CD4-positive, alpha-beta T cell treated with Interleukin-21 for 1 hour (primary cell): ENCODE results near the gene MKRN3.

Source experiments
- DNase-seq: peaks from one replicate; pipeline ENCODE4 v3.0.0-alpha.2; 2020

Gene MKRN3

GRCh38 chr15:23565395-23566070, at the start of gene MKRN3:
Gene MKRN3, plus strand, starts transcription at chr15:23565674. Its CDS starts 109 bp downstream, at chr15:23565783.
- DNase-seq: peak; percentile 39

DNA sequence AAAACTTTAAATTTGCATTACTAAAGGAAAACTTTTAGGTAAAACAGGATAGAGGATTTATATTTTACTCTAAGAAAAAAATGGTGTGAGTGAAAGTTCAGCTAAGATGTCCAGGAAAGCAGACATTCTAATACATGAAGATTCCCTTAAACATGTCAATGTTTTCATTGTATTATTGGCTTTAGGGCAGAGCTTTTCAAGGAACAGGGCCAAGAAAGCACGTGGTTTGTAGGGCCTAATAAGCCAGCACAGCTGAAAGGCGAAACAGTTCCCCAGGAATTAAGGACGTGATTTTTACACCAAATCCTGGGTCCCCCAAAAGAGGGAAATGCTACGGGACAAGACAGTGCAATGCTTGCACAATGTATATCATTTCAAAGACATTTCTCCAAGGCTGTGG, 48.6 kb upstream of the MKRN3 start:
- DNase-seq: no peak

DNA sequence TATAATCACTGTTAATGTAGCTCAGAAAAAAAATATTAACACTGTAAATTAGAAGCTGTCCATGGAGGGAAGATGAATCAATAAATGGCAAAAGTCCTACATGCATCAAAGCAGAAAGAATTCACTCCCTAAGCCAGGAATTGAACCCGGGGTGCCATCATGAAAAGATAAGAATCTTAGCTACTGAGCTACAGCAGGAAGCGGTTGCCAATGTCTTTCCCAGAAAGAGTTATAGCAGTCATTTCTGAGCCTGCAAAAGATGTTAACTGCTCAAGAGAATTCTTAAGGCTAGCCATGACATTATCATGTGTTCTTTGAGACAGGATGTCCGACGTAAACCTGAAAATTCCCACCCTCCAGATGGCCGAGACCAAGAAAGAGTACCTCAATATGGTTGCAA, 47.4 kb upstream of the MKRN3 start:
- DNase-seq: no peak

DNA sequence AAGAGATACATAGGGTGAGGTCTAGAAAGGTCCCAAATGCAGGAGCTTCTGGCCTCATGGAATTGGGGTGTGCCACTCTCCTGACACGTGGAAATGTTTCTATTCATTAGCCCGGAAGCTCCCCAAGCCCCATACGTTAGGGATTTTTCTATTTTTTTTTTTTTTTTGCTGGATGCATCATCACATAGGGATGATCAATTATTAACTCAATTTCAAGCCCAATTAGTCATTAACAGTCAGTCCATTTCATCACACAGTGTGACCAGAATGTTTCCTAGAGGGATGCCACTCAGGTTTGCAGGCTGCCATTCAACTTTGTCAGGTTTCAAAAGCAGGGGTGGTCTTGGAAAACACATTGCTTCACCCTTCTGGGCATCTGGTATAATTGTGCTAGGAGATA, 40.7 kb upstream of the MKRN3 start:
- DNase-seq: no peak

- DNase-seq: no peak
These were observed 35.6 kb upstream of the MKRN3 start for GRCh38 chr15:23529891-23530290.

DNA sequence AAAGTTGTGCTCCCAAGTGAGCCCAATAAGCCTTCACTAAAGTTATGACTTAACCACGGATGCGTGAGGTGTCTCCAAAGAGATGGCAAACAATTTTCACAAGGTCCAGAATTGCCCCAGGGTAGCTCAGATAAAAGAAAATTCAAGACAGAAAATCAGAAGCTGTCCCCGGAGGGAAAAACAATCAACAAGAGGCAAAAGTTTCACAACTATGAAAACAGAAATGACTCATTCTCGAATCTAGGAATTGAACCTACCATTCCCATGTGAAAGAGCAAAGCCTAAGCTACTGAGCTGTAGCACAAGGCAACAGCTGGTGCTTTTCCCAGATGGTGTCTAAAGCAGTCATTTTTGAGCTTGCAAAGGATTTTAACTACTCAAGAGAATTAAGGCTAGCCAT, 33.5 kb upstream of the MKRN3 start:
- no peak for DNase-seq

DNA sequence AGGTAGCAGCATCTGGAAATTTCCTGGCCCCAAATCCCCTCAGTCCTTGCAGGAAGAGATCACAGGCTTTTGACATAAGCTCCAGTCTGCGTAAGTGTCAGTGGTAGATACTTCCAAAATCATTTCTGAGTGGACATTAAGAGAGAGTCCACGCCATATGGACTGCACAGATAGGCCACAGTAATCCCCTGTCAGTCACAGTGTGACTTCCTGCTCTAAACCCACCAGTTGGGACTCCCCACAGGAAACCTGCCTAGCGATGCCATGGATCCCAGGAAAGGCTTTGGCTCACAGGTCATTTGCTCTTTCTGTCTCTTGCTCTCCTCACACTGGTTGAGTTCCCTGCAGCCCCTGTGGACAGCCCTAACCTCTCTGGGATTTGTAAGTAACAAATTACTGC, 28.8 kb upstream of the MKRN3 start:
- DNase-seq: no peak

GRCh38 chr15:23538648-23539047, 26.8 kb upstream of the MKRN3 start:
- no peak for DNase-seq

- DNase-seq: no peak
These were observed 25.6 kb upstream of the MKRN3 start for GRCh38 chr15:23539892-23540291.

DNA sequence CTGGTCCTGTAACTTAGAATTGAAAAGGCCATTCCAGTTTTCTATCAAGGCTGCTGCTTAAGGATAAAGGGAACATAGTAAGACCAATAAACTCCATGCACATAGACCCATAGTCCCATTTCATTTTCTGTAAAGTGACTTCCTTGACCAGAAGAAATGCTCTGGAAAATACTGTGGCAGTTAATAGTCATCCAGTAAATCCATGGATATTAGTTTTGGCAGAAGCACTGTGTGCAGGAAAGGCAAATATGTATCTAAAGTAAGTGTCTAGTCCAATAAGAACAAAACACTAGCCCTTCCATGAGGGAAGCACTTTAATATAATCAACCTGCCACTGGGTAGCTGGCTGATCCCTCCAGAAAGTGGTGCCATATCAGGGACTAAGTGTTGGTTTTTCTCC, 19.3 kb upstream of the MKRN3 start:
- no peak for DNase-seq

DNA sequence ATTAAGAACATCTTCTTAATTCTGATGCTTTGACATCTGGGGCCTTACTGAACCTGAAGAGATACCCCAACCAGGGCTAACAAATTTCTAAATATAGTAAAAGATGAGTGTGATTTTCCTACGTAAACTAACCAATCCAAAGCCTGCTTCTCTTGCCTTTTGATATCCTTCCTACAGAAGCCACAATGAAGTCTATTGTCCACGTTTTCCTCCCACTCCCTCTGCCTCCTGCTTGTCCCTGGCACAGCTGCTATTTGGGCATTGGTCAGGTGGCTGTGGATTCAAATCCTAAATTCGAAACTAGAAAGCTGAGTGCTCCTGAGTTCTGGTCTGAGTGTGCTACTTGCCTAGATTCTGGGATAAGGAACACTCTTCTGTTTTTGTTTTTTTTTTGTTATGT, 17.4 kb upstream of the MKRN3 start:
- no peak for DNase-seq

DNA sequence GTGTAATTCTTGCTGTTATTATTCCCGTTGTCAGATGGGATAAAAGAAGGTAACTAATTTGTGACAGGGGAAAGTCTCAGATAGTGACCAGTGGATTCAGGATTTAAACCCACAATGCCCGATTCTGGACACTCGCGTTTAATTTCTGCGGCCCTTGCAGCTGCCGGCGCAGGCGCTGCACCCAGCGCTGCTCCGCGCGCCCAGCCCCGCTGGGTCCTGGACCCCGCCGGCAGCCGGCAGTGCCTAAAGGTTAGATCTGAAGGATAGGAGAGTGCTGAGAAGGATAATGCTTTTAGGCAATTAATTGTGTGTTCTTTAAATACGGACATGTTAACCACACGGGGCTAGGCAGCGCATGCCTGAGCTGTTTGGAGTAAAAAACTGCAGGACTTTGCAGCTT, 3.6 kb upstream of the MKRN3 start:
- no peak for DNase-seq

- no peak for DNase-seq
These were observed 566 bp upstream of the MKRN3 start for GRCh38 chr15:23564821-23565394.

DNA sequence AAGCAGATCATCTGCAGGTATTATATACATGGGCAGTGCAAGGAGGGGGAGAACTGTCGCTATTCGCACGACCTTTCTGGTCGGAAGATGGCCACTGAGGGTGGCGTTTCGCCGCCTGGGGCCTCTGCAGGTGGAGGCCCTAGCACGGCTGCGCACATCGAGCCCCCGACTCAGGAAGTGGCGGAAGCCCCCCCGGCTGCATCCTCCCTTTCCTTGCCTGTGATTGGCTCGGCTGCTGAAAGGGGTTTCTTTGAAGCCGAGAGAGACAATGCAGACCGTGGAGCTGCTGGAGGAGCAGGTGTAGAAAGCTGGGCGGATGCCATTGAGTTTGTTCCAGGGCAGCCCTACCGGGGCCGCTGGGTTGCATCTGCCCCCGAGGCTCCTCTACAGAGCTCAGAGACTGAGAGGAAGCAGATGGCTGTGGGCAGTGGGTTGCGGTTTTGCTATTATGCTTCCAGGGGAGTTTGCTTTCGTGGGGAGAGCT, 639 bp downstream of the MKRN3 start:
- DNase-seq: peak; percentile 36

- DNase-seq: no peak
These were observed 1.2 kb downstream of the MKRN3 start for GRCh38 chr15:23566651-23567050.

- no peak for DNase-seq
These were observed 2.4 kb downstream of the MKRN3 start for GRCh38 chr15:23567921-23568320.

DNA sequence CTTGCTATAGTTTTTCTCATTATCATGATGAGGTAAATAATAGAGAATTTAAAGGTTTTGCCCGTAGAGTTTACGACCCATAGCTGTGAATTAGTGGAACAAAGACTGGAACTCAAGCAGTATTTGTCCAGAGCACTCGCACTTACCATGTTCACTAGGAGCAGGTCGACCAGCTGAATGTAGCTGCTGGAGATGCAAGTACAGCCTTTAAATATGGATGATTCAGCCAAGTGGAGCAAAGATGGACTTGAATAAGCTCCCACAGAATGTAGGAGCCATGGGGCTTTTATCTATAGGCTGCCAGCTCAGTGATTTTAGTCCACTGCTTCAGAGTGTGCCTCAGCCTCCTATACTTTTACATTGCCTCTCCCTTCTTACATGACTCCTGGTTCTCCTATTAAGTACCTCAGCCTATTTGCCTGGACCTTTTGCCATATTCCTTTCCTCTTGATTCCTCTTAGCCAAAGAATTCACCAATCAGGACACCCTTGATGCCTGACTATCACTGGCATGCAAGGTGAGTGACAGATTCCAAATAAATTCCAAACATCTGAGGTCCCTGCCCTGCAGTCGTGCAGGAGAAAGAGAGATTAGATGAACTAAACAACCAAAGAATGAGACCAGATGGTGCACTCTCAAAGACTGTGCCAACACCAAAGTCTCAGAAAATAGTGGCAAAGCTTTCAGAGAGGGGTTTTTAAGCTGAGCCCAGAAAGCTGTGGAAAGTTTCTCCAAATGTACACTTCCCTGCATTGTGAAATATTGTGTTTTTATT, 3.9 kb downstream of the MKRN3 start:
- DNase-seq: no peak

- no peak for DNase-seq
These were observed 5.0 kb downstream of the MKRN3 start for GRCh38 chr15:23570486-23570885.

DNA sequence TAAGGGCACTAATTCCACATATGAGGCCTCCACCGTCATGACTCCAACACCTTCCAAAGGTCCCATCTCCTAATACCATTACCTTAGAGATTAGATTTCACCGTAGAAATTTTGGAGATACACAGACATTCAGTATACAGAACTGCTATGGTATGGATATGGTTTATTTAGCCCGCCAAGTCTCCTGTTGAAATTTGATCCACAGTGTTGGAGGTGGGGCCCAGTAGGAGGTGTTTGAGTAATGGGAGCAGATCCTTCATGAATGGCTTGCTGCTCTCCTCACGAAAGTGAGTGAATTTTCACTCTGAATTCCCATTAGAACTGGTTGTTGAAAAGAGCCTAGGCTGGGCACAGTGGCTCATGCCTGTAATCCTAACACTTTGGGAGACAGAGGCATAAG, 7.4 kb downstream of the MKRN3 start:
- no peak for DNase-seq

DNA sequence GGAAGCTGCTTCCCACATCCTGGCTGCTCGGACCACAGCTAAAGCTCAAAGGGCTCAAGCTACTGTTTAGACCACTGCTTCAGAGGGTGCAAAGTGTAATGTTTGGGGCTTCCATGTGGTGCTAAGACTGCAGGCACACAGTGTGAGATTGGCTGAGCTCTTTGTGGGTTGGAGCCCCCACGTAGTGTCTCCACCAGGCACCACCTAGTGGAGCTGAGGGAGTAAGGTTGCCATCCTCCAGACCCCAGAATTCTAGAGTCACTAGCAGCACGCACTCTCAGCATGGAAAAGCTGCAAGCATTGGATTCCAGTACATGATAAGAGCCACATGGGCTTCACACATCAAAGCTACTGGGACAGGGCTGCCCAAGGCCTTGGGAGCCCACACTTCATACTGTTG, 9.3 kb downstream of the MKRN3 start:
- no peak for DNase-seq

- no peak for DNase-seq
These were observed 10.6 kb downstream of the MKRN3 start for GRCh38 chr15:23576061-23576460.

- DNase-seq: no peak
These were observed 13.2 kb downstream of the MKRN3 start for GRCh38 chr15:23578521-23579150.

DNA sequence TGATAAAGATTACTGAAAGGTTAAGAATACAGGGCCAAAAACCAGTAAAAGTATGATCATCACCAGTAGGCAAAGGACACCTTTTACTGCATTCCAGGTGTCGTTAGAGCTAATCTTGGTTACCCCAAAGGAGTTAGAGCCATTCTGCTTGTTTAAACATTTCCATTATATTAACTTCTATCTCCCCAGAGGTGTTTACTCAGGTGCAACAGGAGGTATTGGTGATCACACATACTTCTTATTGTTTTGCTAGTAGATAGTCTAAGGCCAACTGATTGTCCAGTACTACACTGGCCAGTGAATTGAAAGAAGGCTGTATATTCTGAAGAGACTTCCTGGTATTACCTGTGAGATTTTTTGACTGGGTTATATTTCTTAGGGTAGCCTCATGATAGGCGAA, 22.8 kb downstream of the MKRN3 start:
- DNase-seq: no peak

DNA sequence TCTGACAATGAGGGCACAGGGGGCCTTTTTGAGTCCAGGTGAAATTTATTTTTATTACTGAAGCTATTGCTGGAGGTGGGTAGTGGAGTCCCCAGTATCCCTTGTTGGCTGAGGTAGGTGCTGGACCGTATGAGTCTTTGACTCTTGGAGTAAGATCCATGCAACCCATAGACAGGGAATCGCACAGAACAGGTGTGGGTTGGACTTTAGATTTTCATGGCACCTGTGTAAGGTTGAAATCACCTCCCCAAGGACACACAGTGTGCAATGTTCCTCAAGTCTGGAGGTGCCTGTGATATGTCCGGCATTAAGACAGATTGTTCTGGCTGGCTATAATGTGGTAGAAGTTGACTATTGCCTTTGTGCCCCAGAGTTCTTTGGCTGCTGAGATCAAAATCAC, 23.5 kb downstream of the MKRN3 start:
- DNase-seq: no peak
